OCI-LY7 (cell line): ENCODE data around the gene TTC13. TPM values are rescaled to one million over a fixed set of nuclear protein-coding genes. Genes with fewer than 3 reads are reported as not detected.

ENCODE experiments used
- BruUV-seq: library from RNA; stranded (reverse); fragments of 400-500 nt; replicated peaks from 2 replicates; lab custom pipeline; 2021; lab: Mats Ljungman, UMichigan
- CTCF ChIA-PET: fragments of 300-600 bp; sonication (Branson Sonifier 250); formaldehyde crosslinking; loops from one replicate; lab custom pipeline; 2022; ENCODE audit warnings: antibody characterized with exemption; ENCODE audit not compliant: unreplicated experiment; lab: Charles Lee
- POLR2A ChIA-PET: fragments of 300-600 bp; sonication (Branson Sonifier 250); formaldehyde crosslinking; loops from one replicate; lab custom pipeline; 2022; ENCODE audit warnings: antibody characterized with exemption; lab: Charles Lee
- DNase-seq: peaks from one replicate; pipeline ENCODE4 v3.0.0-alpha.2; 2015; ENCODE audit warnings: low spot score
- H2AFZ ChIP-seq: fragments of 200-600 bp; sonication (generic), shearing (Covaris generic); 2 replicates; pipeline ENCODE4 v1.6.1; 2014; ENCODE audit warnings: mild to moderate bottlenecking, antibody characterized with exemption, low read length, moderate library complexity
- H3K27ac ChIP-seq: fragments of 200-600 bp; sonication (generic); 2 replicates; pipeline ENCODE4 v1.5.1; 2014; ENCODE audit warnings: mixed run types, low read depth, mild to moderate bottlenecking, moderate library complexity, low read length, inconsistent platforms; ENCODE audit not compliant: poor library complexity, severe bottlenecking
- H3K36me3 ChIP-seq: fragments of 200-600 bp; sonication (generic); 2 replicates; pipeline ENCODE4 v1.6.1; 2014; ENCODE audit warnings: mild to moderate bottlenecking, antibody characterized with exemption, low read length, moderate library complexity, mixed read lengths; ENCODE audit not compliant: insufficient read depth
- H3K4me1 ChIP-seq: fragments of 200-600 bp; sonication (generic); 2 replicates; pipeline ENCODE4 v1.5.1; 2014; ENCODE audit warnings: mild to moderate bottlenecking, low read length; ENCODE audit not compliant: insufficient read depth, poor library complexity, severe bottlenecking
- H3K4me2 ChIP-seq: fragments of 200-600 bp; sonication (generic); 2 replicates; pipeline ENCODE4 v1.6.1; 2014; ENCODE audit warnings: mild to moderate bottlenecking, low read length
- H3K4me3 ChIP-seq: fragments of 200-600 bp; sonication (generic); 2 replicates; pipeline ENCODE4 v1.5.1; 2014; ENCODE audit warnings: mild to moderate bottlenecking, low read depth, low read length; ENCODE audit not compliant: poor library complexity, severe bottlenecking
- H3K79me2 ChIP-seq: fragments of 200-600 bp; sonication (generic); 2 replicates; pipeline ENCODE4 v1.6.1; 2016; ENCODE audit warnings: low read depth, mild to moderate bottlenecking, low read length, moderate library complexity, mixed read lengths; ENCODE audit not compliant: insufficient read depth
- H3K9me2 ChIP-seq: fragments of 200-600 bp; sonication (generic); 2 replicates; pipeline ENCODE4 v1.6.1; 2016; ENCODE audit warnings: mild to moderate bottlenecking, low read length, mixed read lengths; ENCODE audit not compliant: insufficient read depth
- H3K9me3 ChIP-seq: fragments of 200-600 bp; sonication (generic); 2 replicates; pipeline ENCODE4 v1.6.1; 2014; ENCODE audit warnings: mild to moderate bottlenecking, mixed run types, low read length, mixed read lengths
- H4K20me1 ChIP-seq: fragments of 200-600 bp; sonication (generic); 2 replicates; pipeline ENCODE4 v1.6.1; 2014; ENCODE audit warnings: mild to moderate bottlenecking, antibody characterized with exemption, low read length, moderate library complexity, mixed read lengths; ENCODE audit not compliant: insufficient read depth
- CTCF ChIP-seq: fragments of 200-600 bp; sonication (generic); conservative IDR thresholded peaks from 2 replicates; pipeline ENCODE4 v1.5.1; 2014; ENCODE audit warnings: mild to moderate bottlenecking, antibody characterized with exemption, low read length, moderate library complexity, mixed read lengths
- EZH2phosphoT487 ChIP-seq: fragments of 200-600 bp; sonication (generic); IDR thresholded peaks from 2 replicates; pipeline ENCODE4 v1.6.1; 2018; ENCODE audit warnings: low read depth, borderline replicate concordance, mild to moderate bottlenecking, mixed run types, antibody characterized with exemption, low read length, moderate library complexity, mixed read lengths
- intact Hi-C: fragments of 100-400 bp; cut with micrococcal nuclease; formaldehyde crosslinking; loops from one replicate; pipeline ENCODE4 v1.10.0; 2022; ENCODE audit not compliant: unreplicated experiment
- total RNA-seq, 2 experiments: library from RNA; depleted of rRNA in 1 of 2; stranded (reverse); fragments of >200 nt in 1 of 2; shearing (Covaris generic) in 1 of 2; gene quantifications; 2 replicates each; pipeline ENCODE4 v1.2.3, GENCODE V29; 2014 to 2022

The TTC13 gene
- total RNA-seq, 2 experiments from 2014 or later: 15.4 to 27.2 TPM

DNA sequence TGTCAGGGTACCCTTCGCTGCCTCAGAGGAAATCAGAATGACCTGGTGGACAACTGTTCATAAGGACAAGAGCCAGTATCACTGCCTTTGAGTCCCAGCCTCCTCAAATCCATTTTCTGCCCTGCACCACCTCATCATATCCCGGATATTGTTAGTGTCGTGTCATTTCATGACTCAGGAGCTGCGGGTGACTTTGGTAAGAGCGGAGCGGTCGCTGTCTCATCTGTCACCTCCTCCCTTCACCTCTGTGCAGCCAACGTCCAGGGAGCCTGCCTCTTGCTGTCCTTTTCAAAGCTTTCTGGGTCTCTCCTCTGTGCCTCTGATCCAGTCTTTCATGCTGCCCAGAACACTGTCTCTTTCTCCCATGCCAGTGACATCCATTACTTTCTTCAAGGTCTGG, 103.3 kb downstream of the TTC13 start:
- Histone ChIP-seq H3K27ac (no peak overlapping the region), H3K9me3 (no peaks in the 10 kb centered on the region), H3K79me2 (no peaks in the 10 kb centered on the region), H3K4me3 (no peak overlapping the region), H3K9me2 (no peaks in the 10 kb centered on the region), H2AFZ (no peak overlapping the region), H3K4me1 (no peaks in the 10 kb centered on the region), H3K4me2 (no peak overlapping the region), H4K20me1 (no peaks in the 10 kb centered on the region), H3K36me3 (no peaks in the 10 kb centered on the region)
- intact Hi-C loops: no loop called here
- TF ChIP-seq EZH2phosphoT487 (no peak), CTCF (no peak)
- DNase-seq: no peak
- BruUV-seq: no TSS peak
- POLR2A ChIA-PET: interaction anchor here (0.7 kb wide), 1 partner anchor 26 kb away, joined by 3 read pairs; no protein-coding TSS in a partner anchor
- CTCF ChIA-PET: no interaction called here

DNA sequence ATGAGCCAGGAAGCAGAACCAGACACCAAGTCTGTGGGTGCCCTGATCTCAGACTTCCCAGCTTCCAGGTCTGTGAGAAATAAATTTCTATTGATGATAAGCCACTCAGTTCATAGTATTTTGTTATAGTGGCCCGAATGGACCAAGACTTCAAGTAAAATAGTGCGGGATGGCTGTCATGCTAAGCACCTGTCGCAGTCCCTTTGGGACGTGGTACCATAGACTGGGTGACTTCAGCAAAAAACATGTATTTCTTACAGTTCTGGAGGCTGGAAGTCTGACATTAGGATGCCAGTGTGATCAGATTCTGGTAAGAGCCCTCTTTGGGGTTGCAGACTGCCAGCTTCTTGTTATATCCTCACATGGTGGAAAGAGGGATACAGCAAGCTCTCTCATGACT, 107.7 kb downstream of the TTC13 start:
- intact Hi-C loops: no loop called here
- no peak for TF ChIP-seq EZH2phosphoT487
- no peak for TF ChIP-seq CTCF
- H3K4me3 ChIP-seq: no peak overlapping the region
- POLR2A ChIA-PET: interaction anchor here (0.7 kb wide), 1 partner anchor 788 kb away, joined by 3 read pairs; no protein-coding TSS in a partner anchor
- H3K4me1 ChIP-seq: peaks cover 9% of the 10 kb centered on the region
- H3K4me2 ChIP-seq: no peak overlapping the region
- no peaks in the 10 kb centered on the region for H3K79me2 ChIP-seq
- H3K9me3 ChIP-seq: no peaks in the 10 kb centered on the region
- no peaks in the 10 kb centered on the region for H3K9me2 ChIP-seq
- no peak for DNase-seq
- no peak overlapping the region for H3K27ac ChIP-seq
- BruUV-seq: no TSS peak
- no peaks in the 10 kb centered on the region for H4K20me1 ChIP-seq
- H2AFZ ChIP-seq: no peak overlapping the region
- CTCF ChIA-PET: no interaction called here
- no peaks in the 10 kb centered on the region for H3K36me3 ChIP-seq

- Histone ChIP-seq H3K4me3 (no peak overlapping the region), H3K9me2 (no peaks in the 10 kb centered on the region), H4K20me1 (no peaks in the 10 kb centered on the region), H3K4me2 (no peak overlapping the region), H3K36me3 (no peaks in the 10 kb centered on the region), H2AFZ (peak overlapping the region; percentile 84; the same call in 1 of the 2 replicates), H3K9me3 (no peaks in the 10 kb centered on the region), H3K27ac (no peak overlapping the region), H3K79me2 (no peaks in the 10 kb centered on the region), H3K4me1 (peaks cover 9% of the 10 kb centered on the region)
- no peak for DNase-seq
- BruUV-seq: no TSS peak
- intact Hi-C loops: loop anchor here (5.0 kb wide), 1 partner anchor 227 kb away; the partner anchor contains the start of gene COG2
- POLR2A ChIA-PET: interaction anchor here (0.7 kb wide), 1 partner anchor 169 kb away, joined by 3 read pairs; no protein-coding TSS in a partner anchor
- no peak for TF ChIP-seq CTCF
- TF ChIP-seq EZH2phosphoT487: no peak
- CTCF ChIA-PET: no interaction called here
Measured at GRCh38 chr1:230869500-230869899, 109.2 kb downstream of the TTC13 start.
